GM18909 (cell line): Measurements from ENCODE around the gene REXO1.
A peak's percentile ranks its signal among the peaks of the same experiment; 100 is the strongest.

Experiments used
- ATAC-seq: cut with Tn5 transposase; IDR thresholded peaks from one replicate; pipeline ENCODE4 v1.9.1; 2021; ENCODE audit warnings: mild to moderate bottlenecking; ENCODE audit not compliant: unreplicated experiment, poor library complexity

Gene REXO1

GRCh38 chr19:1862424-1863327 lies 14.4 kb upstream of the REXO1 start:
- ATAC-seq: peak; percentile 15

- ATAC-seq: no peak
Measured at GRCh38 chr19:1862068-1862423, 13.8 kb upstream of the REXO1 start.

GRCh38 chr19:1861599-1862031 lies 13.3 kb upstream of the REXO1 start:
- ATAC-seq: no peak

GRCh38 chr19:1860821-1861598 lies 12.7 kb upstream of the REXO1 start:
- ATAC-seq: no peak

- ATAC-seq: no peak
Measured at GRCh38 chr19:1860042-1860775, 11.9 kb upstream of the REXO1 start.

GRCh38 chr19:1859331-1859781 lies 11.1 kb upstream of the REXO1 start:
- no peak for ATAC-seq

- no peak for ATAC-seq
Measured at GRCh38 chr19:1858412-1859081, 10.3 kb upstream of the REXO1 start.

GRCh38 chr19:1857648-1858326 lies 9.5 kb upstream of the REXO1 start:
- no peak for ATAC-seq

GRCh38 chr19:1856698-1857603 lies 8.7 kb upstream of the REXO1 start:
- ATAC-seq: peak; percentile 32

GRCh38 chr19:1856345-1856697 lies 8.0 kb upstream of the REXO1 start:
- ATAC-seq: peak; percentile 2

- no peak for ATAC-seq
Measured at GRCh38 chr19:1855828-1856255, 7.6 kb upstream of the REXO1 start.

GRCh38 chr19:1855040-1855827 lies 7.0 kb upstream of the REXO1 start:
- ATAC-seq: peak; percentile 52

GRCh38 chr19:1854542-1855039 lies 6.3 kb upstream of the REXO1 start:
- no peak for ATAC-seq

- ATAC-seq: no peak
Measured at GRCh38 chr19:1854039-1854541, 5.8 kb upstream of the REXO1 start.

- no peak for ATAC-seq
Measured at GRCh38 chr19:1853295-1854038, 5.2 kb upstream of the REXO1 start.

GRCh38 chr19:1852581-1853128 lies 4.4 kb upstream of the REXO1 start:
- ATAC-seq: no peak
